ENCODE data around the gene ARHGAP26.

The ARHGAP26 gene

DNA sequence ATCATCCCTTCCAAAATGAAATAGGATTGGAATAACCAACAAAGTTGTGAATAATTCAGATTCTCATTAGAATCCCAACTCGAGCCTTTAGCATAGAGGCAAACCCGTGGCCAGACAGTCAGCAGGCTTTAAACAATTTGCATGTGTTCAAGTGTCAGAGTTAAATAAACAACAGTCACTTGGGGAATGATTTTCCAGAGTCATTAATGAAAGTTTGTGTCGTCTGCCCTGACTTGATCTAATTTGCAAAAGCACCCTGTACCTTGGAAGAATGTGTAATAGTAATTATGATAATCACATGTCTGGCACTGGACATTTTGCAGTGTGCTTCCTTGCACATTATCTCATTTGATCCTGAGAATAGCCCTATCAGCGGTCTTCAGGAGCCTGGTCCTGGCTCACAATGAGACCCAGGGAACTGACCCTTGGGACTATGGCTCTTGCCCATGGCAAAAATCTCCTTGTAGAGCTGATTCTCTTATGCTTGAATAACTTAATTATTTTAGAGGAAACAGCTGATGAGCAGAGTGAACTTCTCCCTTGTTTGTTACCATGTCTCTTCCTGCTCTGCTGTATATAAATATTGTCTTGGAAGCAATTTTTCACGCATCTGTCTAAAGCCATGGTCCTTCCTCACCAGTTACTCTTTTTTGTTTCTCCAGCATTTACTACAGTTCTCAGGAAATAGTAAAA is 360.6 kb downstream of the ARHGAP26 start:
- no peak for DNase-seq

DNA sequence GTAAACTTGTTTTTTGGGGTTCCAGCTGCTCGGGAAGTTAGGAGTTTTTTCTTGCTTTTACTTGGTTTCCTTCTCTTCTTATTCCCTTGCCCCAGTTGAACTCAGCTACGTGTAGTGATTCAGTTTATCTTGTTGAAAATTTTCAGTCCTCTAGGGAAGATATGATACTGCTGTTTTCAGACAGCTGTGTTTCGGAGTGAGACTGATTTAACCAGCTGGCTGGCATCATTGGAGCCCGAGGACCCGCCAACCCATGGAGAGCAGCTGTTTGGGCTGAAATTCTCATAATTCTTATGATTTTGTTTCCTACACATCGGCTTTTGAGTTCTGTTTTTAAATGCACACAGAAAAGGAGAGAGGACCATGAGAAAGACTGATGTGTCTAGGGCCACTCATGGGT is 361.8 kb downstream of the ARHGAP26 start:
- no peak for DNase-seq

DNA sequence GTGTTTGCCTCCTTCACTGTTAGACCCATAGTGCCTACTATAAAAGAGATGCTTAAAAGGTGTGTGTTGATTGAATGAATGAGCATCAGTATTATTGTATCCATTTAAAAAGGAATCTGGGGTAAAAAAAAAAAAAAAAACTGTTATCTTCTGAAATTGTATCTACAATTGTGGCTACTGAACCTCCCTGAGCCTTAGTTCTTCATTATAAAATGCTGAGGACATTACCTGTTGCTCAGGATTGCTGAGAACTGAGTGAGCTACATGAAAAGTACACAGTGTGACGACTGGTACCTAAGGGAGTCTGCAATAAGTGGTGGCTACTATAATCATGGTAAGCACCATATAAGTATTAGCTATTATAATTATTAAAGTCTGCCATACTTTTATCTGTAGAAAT is 362.6 kb downstream of the ARHGAP26 start:
- no peak for DNase-seq

DNA sequence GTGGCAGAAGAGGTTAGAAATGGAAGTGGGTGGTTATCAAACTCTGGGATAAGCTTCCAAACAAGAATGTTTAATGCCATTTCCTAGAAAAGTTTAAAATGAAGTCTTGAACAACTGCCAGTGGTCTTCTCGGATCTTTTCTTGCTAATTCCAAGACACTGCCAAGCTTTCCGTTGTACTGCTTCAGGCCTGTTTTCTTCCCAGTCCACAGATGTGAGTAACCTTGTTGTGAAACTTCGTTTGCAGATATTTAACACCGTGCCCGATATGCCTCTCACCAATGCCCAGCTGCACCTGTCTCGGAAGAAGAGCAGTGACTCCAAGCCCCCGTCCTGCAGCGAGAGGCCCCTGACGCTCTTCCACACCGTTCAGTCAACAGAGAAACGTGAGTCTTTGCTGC is 363.5 kb downstream of the ARHGAP26 start:
- no peak for DNase-seq

DNA sequence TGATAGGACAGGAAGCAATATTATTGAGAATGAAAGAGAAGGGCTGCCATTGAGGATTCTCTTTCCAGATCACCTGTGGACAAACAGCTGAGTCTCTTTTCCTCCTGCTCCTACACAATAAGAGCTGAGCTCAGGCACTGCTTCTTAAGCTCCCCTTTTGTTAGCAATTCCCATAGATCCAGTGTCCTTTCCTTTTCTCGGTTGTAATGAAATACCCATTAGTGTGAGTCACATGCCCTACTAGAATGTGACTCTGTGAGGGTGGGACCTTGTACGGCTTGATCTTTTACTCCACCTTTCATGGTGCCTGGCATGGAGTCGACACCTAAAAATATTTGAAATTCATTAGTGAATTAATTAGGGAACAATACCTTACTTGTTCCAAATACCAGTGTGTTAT is 364.1 kb downstream of the ARHGAP26 start:
- DNase-seq = no peak

DNA sequence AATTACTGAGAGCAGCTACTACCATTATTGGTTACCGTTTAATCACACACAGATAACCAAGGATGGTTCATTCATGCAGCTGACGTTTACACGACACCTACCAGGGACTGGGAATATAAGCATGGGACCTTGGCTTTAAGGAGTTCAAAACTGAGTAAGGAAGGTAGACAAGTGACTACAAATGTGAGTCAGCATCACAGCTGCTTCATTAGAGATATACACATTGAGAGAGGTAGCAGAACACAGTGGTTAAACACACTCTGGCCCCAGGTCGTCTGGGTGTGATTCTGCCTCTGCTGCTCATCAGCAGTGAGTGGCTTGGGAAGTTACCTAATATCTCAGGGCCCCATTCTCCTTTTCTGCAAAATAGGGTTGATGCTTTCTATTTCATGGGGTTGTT is 364.7 kb downstream of the ARHGAP26 start:
- no peak for DNase-seq

DNA sequence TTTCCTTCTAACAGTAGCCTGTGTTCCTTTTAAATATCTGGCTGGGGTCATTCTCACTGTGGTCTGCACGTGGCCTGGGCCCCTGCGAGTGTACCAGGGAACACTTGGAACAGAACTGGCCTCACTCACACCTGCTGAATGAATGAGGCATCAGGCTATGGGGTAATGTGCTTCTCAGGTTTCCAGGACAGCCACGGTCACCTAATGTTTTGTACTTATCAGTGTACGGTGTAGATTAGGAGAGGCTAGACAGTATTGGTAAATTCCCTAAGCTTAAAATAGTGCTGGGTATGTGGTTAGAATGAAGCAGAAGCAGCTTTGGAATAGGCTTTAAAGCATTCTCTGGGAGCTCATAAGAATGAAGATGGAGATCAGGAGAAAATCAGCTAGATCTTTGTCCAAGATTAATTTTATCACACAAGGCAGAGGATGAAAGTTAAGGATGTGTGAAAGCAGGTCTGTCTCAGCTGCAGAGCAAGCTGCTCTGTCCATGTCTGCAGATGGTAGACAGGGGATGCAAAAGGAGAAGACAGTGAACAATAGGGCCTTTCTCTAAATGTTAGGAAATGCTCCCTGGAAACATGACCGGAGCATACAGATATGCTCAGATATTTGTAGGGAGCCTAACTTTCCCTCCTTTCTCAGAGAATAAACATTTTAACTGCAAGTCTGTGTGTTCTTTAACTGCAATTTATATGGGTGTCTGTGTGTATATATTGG is 365.8 kb downstream of the ARHGAP26 start:
- no peak for DNase-seq

DNA sequence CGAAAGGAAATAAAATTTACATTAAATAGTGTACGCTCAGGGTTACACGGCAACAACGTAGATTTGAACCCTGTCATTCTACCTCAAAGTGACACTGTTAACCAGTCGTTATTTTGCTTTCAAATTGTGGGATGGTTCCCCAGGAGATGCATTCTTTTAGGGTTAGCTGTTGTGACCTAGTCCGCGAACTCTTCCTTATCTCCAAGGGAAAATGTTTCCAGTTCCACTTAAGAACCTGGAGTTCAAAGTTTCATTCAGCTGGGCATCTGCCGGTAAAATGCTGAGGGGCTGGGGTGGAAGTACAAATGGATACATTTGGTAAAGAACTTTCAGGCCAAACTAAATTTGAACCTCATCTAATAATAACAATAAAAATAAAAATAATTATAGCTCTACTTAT is 368.7 kb downstream of the ARHGAP26 start:
- no peak for DNase-seq

DNA sequence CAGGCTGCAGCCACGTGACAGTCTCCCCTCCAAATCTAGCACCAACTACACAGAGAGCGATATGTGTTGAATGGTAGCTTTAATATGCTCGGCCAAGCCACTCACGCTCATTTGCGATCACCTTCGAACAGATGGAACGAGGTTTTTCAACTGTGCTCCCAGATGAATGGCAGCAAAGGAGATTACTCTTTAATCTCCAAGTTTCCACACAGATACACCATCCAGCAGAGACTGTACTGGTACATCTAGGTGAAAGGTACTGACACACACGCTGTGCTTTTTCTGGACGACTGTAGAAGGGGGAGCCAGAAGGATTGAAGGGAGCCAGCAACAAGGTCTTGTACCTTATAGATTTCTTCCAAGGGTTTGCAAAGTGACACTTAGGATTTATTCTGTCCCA is 369.4 kb downstream of the ARHGAP26 start:
- DNase-seq = no peak

DNA sequence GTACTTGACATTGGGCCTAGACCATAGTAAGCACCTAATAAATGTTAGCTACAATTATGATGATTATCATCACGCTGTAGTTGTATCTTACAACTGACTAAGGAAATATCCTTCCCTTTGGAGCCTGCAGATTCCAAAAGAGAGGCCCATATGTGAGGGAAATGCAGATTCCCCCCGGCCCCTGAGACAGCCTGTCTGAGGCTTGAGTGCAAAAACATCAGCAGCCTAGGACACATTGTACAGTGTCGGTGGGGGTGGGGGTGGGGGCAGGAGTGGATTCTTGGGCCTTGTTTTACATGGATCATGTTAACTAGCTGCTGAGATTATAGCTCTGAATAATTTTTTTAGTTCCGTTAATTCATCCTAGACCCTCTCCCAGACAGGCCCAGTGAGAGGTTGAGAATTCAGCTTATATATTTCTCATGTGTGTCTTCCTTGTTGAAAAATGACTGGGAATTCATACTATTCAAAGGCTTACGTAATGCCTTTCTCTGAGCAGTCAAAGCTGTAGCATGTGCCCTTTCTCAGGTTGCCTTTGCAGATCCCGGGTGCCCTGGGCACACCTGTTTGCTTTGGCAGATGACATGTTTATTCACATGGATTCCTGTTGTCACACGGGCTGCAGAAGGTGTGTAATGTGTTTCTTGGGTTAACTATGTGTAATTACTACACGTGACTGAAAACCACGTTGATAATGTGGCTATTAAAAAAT is 370.5 kb downstream of the ARHGAP26 start:
- no peak for DNase-seq

DNA sequence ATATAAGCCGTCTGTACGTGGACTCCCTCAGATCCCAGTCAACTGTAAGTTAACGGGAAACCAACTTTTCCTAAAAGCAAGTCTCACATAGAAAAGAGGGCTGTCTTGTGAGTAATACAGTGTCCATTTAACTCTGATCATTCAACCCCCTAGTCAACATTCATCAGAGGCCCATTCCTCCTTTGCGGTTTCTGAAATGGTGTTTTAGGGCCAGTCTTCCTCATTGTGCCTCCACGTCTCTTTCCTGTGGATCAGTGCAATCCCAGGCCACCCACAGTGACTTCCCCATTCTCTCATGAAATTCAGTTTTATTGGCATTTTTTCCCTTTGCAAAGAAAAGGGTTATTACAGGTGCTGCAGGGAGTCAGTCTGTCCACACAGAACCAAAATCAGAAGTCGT is 371.5 kb downstream of the ARHGAP26 start:
- no peak for DNase-seq

DNA sequence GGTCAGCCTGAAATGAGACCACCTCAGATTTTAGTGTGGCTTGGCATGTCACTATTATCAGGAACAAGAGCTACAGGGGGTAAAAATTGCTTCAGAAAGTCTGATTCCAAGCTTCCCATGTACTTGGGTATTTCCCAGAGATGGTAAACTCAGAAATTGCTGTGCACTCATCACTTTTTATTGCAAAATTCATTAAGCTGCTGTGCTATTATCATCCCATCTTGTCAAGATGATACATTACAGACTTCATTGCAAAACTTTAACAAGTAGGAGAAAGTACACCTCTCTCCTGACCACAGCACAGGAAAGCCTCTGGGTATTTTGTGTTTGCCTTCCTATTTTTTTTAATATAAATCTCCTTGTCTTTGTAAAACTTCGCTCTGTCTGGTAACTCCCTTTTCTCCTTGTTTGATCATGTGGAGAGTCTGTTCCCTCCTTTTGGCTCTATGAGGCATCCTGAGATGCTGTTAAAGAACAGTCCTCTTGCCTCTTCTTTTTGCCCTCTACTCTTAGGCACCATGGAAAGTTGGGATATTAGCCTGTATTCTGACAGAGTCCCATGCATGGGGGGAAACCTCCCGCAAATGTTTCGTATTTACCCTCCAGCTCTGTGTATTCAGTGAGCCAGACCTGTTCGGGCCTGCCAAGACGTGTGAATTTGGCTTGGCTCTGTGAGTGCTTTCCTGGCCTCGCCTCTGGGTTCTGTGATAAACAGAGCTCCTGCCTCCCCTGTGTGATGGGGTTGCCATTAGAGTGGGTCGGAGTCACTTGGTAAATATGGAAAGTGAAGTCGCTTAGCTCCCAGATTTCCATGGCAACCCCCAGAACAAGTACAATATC is 372.6 kb downstream of the ARHGAP26 start:
- no peak for DNase-seq

DNA sequence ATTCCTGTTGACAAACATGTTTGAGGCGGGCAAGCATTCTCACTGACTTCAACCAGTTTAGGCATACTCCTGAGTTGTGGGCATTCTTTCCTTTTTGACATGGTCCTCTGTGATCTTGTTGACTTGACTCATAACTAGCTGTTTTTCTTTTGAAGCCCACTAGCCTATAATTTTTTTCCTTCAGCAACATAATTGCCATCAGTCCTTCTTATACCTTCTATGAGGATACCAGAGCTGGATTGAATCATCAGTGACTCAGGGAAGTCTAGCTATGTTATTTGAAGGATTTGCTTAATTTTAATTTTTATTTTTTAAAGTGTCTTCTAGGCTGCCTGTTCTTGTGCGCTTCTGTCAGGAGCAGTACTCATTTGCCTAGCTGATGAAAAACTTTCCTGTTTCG is 373.8 kb downstream of the ARHGAP26 start:
- DNase-seq = no peak

DNA sequence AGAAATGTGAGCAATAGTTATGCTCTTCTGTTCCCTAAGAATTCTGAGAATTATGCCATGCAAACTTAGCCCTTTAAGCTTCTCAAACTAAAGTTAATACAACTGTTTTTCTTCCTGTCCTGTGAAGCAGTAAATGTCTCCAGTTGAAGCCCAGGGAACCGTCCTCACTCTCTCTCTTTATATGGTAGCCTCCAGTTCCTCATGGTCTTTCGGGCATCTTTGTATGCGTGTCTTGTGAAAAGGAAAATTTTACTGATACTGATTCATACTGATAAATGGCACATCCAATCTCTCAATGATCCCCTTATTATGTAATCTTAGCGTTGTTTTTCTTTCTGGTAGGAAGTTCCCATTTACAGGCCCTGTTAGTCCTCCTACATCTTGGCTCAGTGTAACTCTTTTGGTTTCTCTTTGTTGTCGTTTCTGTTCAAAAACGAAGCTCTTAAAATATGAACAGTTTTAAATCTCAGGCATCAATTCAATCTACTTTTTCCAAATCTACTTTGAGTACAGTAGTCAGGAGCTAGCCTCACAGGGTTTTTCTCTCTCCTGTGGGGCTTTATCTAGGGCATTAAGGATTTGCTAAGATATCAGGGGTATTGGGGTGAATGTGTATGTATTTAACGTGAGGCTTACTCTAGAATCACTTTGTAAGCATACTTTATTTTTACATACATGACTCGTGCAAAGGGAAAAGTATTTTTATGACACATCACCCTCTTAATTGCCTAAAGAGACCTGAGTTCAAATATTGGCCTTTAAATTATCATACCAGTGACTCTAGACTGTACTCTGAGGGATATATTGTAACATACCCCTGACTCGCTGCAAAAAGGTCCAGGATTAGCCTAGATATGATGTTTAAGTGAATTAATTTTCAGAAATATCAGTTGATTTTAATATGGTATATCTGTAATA is 375.3 kb downstream of the ARHGAP26 start:
- no peak for DNase-seq

DNA sequence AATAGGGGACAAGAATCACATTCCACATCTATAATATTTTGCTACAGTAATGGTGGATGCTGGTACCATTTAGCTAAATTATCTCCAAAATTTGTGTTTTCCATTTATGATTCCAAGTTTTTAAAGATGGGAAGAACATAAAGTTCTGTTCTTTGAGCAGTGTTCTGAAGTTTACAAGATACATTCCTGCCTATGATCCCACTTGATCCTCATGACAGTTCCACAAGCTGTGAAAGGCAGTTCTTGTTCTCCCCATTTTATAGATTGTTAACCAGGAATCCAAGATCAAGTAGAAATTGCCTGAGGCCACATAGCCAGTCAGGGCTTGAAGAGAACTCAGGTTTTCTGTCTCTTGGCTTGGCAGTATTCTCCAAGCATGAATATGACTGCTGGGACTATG is 376.0 kb downstream of the ARHGAP26 start:
- DNase-seq = no peak

DNA sequence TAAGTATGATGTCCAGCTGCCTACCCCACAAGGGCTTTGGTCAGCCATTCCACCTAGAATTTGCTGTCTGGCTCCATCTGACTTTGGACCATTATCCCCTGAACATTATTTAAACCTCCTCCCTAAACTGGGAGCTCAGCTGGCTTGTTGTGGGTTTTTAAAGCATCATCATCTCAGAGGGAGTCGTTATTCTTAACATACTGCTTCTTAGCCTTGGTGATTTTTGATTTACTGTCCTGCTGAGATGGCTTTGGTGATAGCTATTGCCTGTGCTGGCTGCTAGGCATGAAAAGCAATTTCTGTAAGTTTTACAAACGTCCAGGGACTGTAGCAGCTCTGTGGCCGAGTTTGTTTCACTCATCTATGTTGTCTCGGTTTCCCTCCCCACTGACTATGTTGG is 377.2 kb downstream of the ARHGAP26 start:
- DNase-seq = no peak

DNA sequence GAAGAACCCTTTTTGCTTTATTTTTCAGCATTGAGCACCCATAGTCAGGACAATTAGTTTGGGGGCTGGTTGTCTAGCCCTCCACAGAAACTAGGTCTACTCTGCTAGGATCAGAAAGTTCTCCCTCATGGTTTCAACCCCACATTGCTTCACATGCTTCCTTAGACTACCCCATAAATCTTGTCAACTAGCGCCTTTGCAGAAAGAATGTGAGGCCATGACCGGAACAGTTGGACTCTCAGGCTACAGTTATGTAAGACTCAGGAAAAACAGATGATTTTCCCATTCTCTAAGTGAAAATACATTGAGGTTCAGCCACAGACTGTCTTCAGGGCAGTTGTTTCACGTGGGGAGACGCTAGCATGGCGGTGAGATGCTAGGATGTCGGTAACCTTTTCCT is 377.7 kb downstream of the ARHGAP26 start:
- DNase-seq = no peak

DNA sequence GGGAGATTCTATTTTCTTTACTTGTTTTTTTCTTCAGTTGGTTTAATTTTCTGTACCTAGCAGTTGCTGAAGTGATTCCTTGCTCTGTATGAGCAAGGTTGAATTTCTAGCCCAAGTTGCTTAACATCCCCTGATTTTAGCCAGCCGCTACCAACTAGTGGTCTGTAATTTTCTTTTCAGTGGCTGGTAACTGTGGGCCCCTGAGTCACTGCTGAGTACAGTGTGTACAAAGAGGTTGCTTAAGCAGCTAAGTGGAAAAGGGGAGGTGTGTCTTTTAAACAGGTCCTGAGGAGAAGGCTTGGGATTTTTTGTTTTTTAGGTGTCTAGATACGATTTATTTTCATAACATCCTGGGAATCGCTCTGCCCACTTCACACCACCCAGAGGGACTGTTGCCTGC is 378.6 kb downstream of the ARHGAP26 start:
- DNase-seq = no peak

DNA sequence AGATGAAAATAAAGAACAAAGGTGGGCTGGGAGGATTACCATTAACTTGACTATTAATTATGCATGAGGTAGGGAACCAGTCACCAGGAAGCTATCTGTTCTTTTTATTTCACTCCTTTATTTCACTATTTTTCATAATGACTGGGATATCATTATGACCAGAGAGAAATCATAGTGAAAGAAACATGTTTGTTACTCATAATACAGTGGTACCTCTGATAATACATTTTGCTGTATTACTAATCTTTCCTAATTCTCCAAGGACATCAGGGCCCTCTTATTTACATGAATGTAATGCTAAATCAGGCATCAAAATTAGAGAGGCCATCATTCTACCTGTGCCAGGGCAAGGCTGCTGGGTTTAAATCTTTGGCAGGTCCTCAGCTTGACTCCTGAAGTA is 379.6 kb downstream of the ARHGAP26 start:
- DNase-seq = no peak

DNA sequence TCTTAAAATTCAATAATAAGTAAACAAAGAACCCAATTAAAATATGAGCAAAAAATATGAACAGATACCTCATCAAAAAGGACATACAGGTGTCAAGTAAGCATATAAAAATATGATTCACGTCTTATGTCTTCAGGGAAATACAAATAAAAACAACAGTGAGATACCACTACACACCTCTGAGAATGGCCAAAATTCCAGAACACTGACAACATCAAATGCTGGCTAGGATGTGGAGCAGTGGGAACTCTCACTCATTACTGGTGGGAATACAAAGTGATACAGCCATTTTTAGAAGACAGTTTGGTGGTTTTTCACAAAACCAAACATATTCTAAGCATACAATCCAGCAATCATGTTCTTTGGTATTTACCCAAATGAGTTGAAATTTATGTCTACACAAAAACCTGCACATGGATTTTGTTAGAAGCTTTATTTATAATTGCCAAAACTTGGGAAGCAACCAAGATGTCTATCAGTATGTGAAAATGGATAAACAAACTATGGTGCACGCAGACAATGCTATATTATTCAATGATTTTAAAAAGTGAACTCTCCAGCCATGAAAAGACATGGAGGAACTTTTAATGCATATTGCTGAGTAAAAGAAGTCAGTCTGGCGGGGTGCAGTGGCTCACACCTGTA is 381.0 kb downstream of the ARHGAP26 start:
- no peak for DNase-seq

DNA sequence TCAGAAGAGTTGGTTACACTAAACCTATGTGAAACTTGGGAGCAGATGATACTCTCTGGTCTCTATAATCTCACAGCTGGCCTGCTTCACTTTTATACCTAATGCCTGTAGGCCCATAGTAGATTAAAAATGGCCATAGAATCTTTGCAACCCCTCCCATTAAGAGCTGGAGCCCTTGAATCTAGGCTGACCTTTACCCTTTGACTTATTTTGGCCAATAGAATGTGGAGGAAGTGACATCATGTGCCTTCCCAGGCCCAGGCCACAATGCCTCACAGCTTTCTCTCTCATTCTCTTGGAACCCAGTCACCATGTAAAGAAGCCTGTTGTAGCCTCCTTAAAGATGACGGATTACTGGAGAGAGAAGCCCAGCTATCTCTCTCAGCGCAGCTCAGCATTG is 382.3 kb downstream of the ARHGAP26 start:
- no peak for DNase-seq

Measured in hematopoietic multipotent progenitor cell treated with erythropoietin and hydrocortisone succinate and interleukin-3 and kit ligand, for 8 days (in vitro differentiated cells).